ENCODE data around the gene OR1N1. TPM values are rescaled to one million over a fixed set of nuclear protein-coding genes. Genes with fewer than 3 reads are reported as not detected.

Gene OR1N1
- total RNA-seq, 1 experiment from 2014 or later: not detected

DNA sequence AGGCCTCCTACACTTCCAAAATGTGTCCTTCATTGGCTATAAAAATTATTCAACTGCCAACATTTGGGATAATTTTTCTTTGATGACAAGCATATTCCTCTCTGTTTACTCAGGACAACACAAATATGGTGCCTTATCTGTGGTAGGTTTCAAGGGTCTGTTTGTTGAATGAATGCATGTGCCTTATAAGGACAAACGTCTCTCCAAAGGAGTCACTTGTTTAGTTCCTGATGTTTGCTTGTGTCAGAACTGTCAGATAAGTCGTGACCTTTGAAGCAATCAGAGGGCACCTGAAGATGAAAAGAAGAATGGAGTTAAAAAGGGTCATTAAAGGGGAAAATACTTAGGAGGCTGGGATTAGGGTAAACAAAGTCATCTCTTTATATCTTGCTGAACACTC lies 20.1 kb downstream of the OR1N1 start:
- Histone ChIP-seq H2AK5ac (ENCODE audit: insufficient read length, low read length) (no peak overlapping the region), H2BK120ac (ENCODE audit: low read depth, low read length, poor library complexity, severe bottlenecking) (no peak overlapping the region), H3K9me3 (ENCODE audit: control insufficient read depth, low read depth, low read length) (peaks cover 41% of the 10 kb centered on the region), H2BK12ac (ENCODE audit: insufficient read length, low read depth, low read length) (no peak overlapping the region), H3K56ac (ENCODE audit: insufficient read length, low read depth, low read length) (no peak overlapping the region), H3K9ac (ENCODE audit: extremely low read depth, insufficient read length, low read length) (no peak overlapping the region), H3K4me2 (ENCODE audit: insufficient read depth, insufficient read length, low read length) (no peak overlapping the region), H3K23me2 (ENCODE audit: insufficient read length, low read depth, low read length, poor library complexity, severe bottlenecking) (no peaks in the 10 kb centered on the region), H4K8ac (replicated peaks; ENCODE audit: insufficient read length, low read depth, low read length) (no peak overlapping the region), H3K18ac (ENCODE audit: insufficient read length, low read depth, low read length) (no peak overlapping the region), H2BK5ac (ENCODE audit: insufficient read length, low read length) (no peak overlapping the region), H2AFZ (ENCODE audit: low read length) (no peak overlapping the region), H2BK15ac (ENCODE audit: low read depth, low read length) (no peak overlapping the region), H3K79me2 (ENCODE audit: insufficient read depth, low read length) (no peaks in the 10 kb centered on the region), H3K4me1 (ENCODE audit: insufficient read depth, low read length) (no peaks in the 10 kb centered on the region), H2BK20ac (ENCODE audit: low read depth, low read length, poor library complexity, severe bottlenecking) (no peak overlapping the region), H3K23ac (ENCODE audit: insufficient read length, low read depth, low read length) (no peak overlapping the region), H4K91ac (ENCODE audit: insufficient read length, low read depth, low read length) (no peak overlapping the region), H3K27me3 (ENCODE audit: insufficient read depth, low read length) (no peaks in the 10 kb centered on the region), H3T11ph (ENCODE audit: low read length) (no peak overlapping the region), H3K27ac (ENCODE audit: insufficient read length, low read depth, low read length) (no peak overlapping the region), H3K79me1 (ENCODE audit: insufficient read depth, low read depth, low read length, poor library complexity, severe bottlenecking) (no peaks in the 10 kb centered on the region), H3K14ac (ENCODE audit: insufficient read depth, low read length) (no peak overlapping the region), H4K5ac (ENCODE audit: insufficient read length, low read depth, low read length) (no peak overlapping the region), H4K20me1 (ENCODE audit: control insufficient read depth, insufficient read depth, insufficient read length) (no peaks in the 10 kb centered on the region), H3K4ac (ENCODE audit: low read depth, low read length) (no peak overlapping the region)
- Mint-ChIP-seq H3K4me1 (no peaks in the 10 kb centered on the region), H3K27ac (no peak overlapping the region), H3K4me3 (no peak overlapping the region), H3K27me3 (ENCODE audit: low read depth) (no peaks in the 10 kb centered on the region; the same call in 1 of the 2 replicates), H3K36me3 (ENCODE audit: insufficient read depth in 1 of 3, low read depth in 3 of 3) (peaks cover 0 to 8% (median 0%) of the 10 kb centered on the region in 3 experiments; a peak in 1 of 7 replicates), H3K9me3 (peaks cover 37 to 66% of the 10 kb centered on the region in 2 experiments)
- DNase-seq: no peak
- TF ChIP-seq, protein P1, sequence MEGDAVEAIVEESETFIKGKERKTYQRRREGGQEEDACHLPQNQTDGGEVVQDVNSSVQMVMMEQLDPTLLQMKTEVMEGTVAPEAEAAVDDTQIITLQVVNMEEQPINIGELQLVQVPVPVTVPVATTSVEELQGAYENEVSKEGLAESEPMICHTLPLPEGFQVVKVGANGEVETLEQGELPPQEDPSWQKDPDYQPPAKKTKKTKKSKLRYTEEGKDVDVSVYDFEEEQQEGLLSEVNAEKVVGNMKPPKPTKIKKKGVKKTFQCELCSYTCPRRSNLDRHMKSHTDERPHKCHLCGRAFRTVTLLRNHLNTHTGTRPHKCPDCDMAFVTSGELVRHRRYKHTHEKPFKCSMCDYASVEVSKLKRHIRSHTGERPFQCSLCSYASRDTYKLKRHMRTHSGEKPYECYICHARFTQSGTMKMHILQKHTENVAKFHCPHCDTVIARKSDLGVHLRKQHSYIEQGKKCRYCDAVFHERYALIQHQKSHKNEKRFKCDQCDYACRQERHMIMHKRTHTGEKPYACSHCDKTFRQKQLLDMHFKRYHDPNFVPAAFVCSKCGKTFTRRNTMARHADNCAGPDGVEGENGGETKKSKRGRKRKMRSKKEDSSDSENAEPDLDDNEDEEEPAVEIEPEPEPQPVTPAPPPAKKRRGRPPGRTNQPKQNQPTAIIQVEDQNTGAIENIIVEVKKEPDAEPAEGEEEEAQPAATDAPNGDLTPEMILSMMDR (conservative IDR thresholded peaks at IDR 0.05): no peak
- WGBS (ENCODE audit: extremely low coverage, insufficient read length, low lambda C conversion rate): no CpG with 5 or more reads among the region's 2 CpGs

Measured in H9 (cell line).